IMR-90 (cell line): ENCODE data around the gene TRIO. TPM values are rescaled to one million over a fixed set of nuclear protein-coding genes. Genes with fewer than 3 reads are reported as not detected.
A peak's percentile ranks its signal among the peaks of the same experiment; 100 is the strongest.

ENCODE experiments used
- ATAC-seq: fragments of 200-7000 bp; cut with Tn5 transposase; 2 replicates; pipeline ENCODE4 v1.9.1; 2020; ENCODE audit warnings: low read depth, mild to moderate bottlenecking, moderate library complexity
- BruUV-seq: library from RNA; stranded (reverse); fragments of 400-500 nt; replicated peaks from 2 replicates; lab custom pipeline; 2021; lab: Mats Ljungman, UMichigan
- CTCF ChIA-PET: fragments of 300-600 bp; formaldehyde crosslinking; extraction: SDS; loops from one replicate; lab custom pipeline; 2021; ENCODE audit warnings: antibody characterized with exemption; lab: Yijun Ruan, JAX
- POLR2A ChIA-PET: fragments of 300-600 bp; sonication (Branson Sonifier 250); formaldehyde crosslinking; loops from one replicate; lab custom pipeline; 2022; ENCODE audit warnings: antibody characterized with exemption; ENCODE audit not compliant: unreplicated experiment; lab: Charles Lee
- DNase-seq: peaks from one replicate; pipeline ENCODE4 v3.0.0; 2013
- H2AFZ ChIP-seq: replicated peaks from 2 replicates; pipeline ENCODE3; 2013; ENCODE audit warnings: low read length, mild to moderate bottlenecking; ENCODE audit not compliant: poor library complexity
- H2AK5ac ChIP-seq: 2 replicates; pipeline ENCODE4 v1.6.1; 2013; ENCODE audit warnings: low read depth, low read length, inconsistent platforms
- H2AK9ac ChIP-seq: replicated peaks from 2 replicates; pipeline ENCODE3; 2013; ENCODE audit warnings: mild to moderate bottlenecking, low read depth, low read length, moderate library complexity; ENCODE audit not compliant: poor library complexity
- H2BK120ac ChIP-seq: 2 replicates; pipeline ENCODE4 v1.6.1; 2013; ENCODE audit warnings: low read depth, low read length, inconsistent platforms
- H2BK15ac ChIP-seq: 3 replicates; pipeline ENCODE4 v1.6.1; 2013; ENCODE audit warnings: low read depth, low read length, inconsistent platforms
- H2BK20ac ChIP-seq: 2 replicates; pipeline ENCODE4 v1.6.1; 2013; ENCODE audit warnings: low read depth, mild to moderate bottlenecking, inconsistent platforms, low read length, moderate library complexity
- H2BK5ac ChIP-seq: 2 replicates; pipeline ENCODE4 v1.6.1; 2013; ENCODE audit warnings: mild to moderate bottlenecking, low read depth, low read length, inconsistent platforms; ENCODE audit not compliant: poor library complexity, severe bottlenecking
- H3K14ac ChIP-seq: replicated peaks from 2 replicates; pipeline ENCODE4 v1.6.1; 2013; ENCODE audit warnings: low read depth, low read length, inconsistent platforms
- H3K18ac ChIP-seq: 2 replicates; pipeline ENCODE4 v1.6.1; 2013; ENCODE audit warnings: low read depth, low read length, control low read depth
- H3K23ac ChIP-seq: 2 replicates; pipeline ENCODE4 v1.6.1; 2013; ENCODE audit warnings: low read depth, low read length, inconsistent platforms
- H3K27ac ChIP-seq: 2 replicates; pipeline ENCODE4 v1.5.1; 2013; ENCODE audit warnings: mild to moderate bottlenecking, control low read depth, low read length; ENCODE audit not compliant: insufficient read depth
- H3K27me3 ChIP-seq: 2 replicates; pipeline ENCODE4 v1.6.1; 2013; ENCODE audit warnings: low read length; ENCODE audit not compliant: control insufficient read depth, insufficient read depth
- H3K36me3 ChIP-seq: 2 replicates; pipeline ENCODE4 v1.6.1; 2013; ENCODE audit warnings: low read length, mixed read lengths; ENCODE audit not compliant: control insufficient read depth, insufficient read depth
- H3K4ac ChIP-seq: 2 replicates; pipeline ENCODE4 v1.6.1; 2013; ENCODE audit warnings: low read depth, low read length, inconsistent platforms
- H3K4me1 ChIP-seq: 2 replicates; pipeline ENCODE4 v1.6.1; 2013; ENCODE audit warnings: low read length, mixed read lengths; ENCODE audit not compliant: control insufficient read depth, insufficient read depth
- H3K4me2 ChIP-seq: 2 replicates; pipeline ENCODE4 v1.6.1; 2013; ENCODE audit warnings: low read depth, mild to moderate bottlenecking, control low read depth, low read length, moderate library complexity
- H3K4me3 ChIP-seq: 2 replicates; pipeline ENCODE4 v1.5.1; 2013; ENCODE audit warnings: low read depth, mild to moderate bottlenecking, control low read depth, low read length, moderate library complexity; ENCODE audit not compliant: insufficient read depth
- H3K56ac ChIP-seq: 2 replicates; pipeline ENCODE4 v1.6.1; 2013; ENCODE audit warnings: low read length, inconsistent platforms; ENCODE audit not compliant: insufficient read depth; ENCODE audit errors: extremely low read depth
- H3K79me1 ChIP-seq, 2 experiments: 2 replicates each; pipeline ENCODE4 v1.6.1; 2013; ENCODE audit warnings: low read length in 2 of 2, inconsistent platforms in 1 of 2, low read depth in 1 of 2
- H3K9ac ChIP-seq: 2 replicates; pipeline ENCODE4 v1.6.1; 2013; ENCODE audit warnings: low read depth, low read length, control low read depth
- H3K9me1 ChIP-seq: 2 replicates; pipeline ENCODE4 v1.6.1; 2013; ENCODE audit warnings: low read length, inconsistent platforms; ENCODE audit not compliant: insufficient read depth
- H3K9me3 ChIP-seq: 2 replicates; pipeline ENCODE4 v1.6.1; 2013; ENCODE audit warnings: low read length; ENCODE audit not compliant: control insufficient read depth, insufficient read depth
- H4K20me1 ChIP-seq: 2 replicates; pipeline ENCODE4 v1.6.1; 2013; ENCODE audit warnings: low read length, inconsistent platforms; ENCODE audit not compliant: insufficient read depth
- H4K5ac ChIP-seq: 2 replicates; pipeline ENCODE4 v1.6.1; 2013; ENCODE audit warnings: mild to moderate bottlenecking, low read depth, low read length, control low read depth
- H4K8ac ChIP-seq, 2 experiments: 2 replicates each; pipeline ENCODE4 v1.6.1; 2013; ENCODE audit warnings: low read depth in 2 of 2, low read length in 2 of 2, control low read depth in 1 of 2, inconsistent platforms in 1 of 2
- H4K91ac ChIP-seq: 2 replicates; pipeline ENCODE4 v1.6.1; 2013; ENCODE audit warnings: low read depth, low read length, inconsistent platforms; ENCODE audit not compliant: insufficient read depth
- BHLHE40 ChIP-seq: fragments of 150-350 bp; IDR thresholded peaks from 2 replicates; pipeline ENCODE4 v1.6.1; 2016; ENCODE audit warnings: mild to moderate bottlenecking, low read depth, low read length
- CEBPB ChIP-seq: IDR thresholded peaks from 2 replicates; pipeline ENCODE4 v1.6.1; 2012; ENCODE audit warnings: low read depth, low read length, improper control_type of control experiment
- CHD1 ChIP-seq: IDR thresholded peaks from 2 replicates; pipeline ENCODE4 v1.6.1; 2012; ENCODE audit warnings: low read depth, low read length, improper control_type of control experiment
- FOS ChIP-seq: fragments of 150-350 bp; IDR thresholded peaks from 2 replicates; pipeline ENCODE4 v1.6.1; 2016; ENCODE audit warnings: low read depth, low read length
- MAFK ChIP-seq: IDR thresholded peaks from 2 replicates; pipeline ENCODE4 v1.6.1; 2012; ENCODE audit warnings: low read depth, low read length, improper control_type of control experiment
- MAZ ChIP-seq: IDR thresholded peaks from 2 replicates; pipeline ENCODE4 v1.6.1; 2012; ENCODE audit warnings: low read depth, mild to moderate bottlenecking, low read length, improper control_type of control experiment, moderate library complexity, borderline replicate concordance
- MXI1 ChIP-seq: IDR thresholded peaks from 2 replicates; pipeline ENCODE4 v1.6.1; 2012; ENCODE audit warnings: low read depth, mild to moderate bottlenecking, low read length, moderate library complexity, borderline replicate concordance
- NFE2L2 ChIP-seq: fragments of 150-350 bp; IDR thresholded peaks from 2 replicates; pipeline ENCODE4 v1.6.1; 2016; ENCODE audit warnings: low read depth, mild to moderate bottlenecking, low read length
- POLR2A ChIP-seq: IDR thresholded peaks from 2 replicates; pipeline ENCODE4 v1.6.1; 2012; ENCODE audit warnings: mild to moderate bottlenecking, low read depth, low read length
- RAD21 ChIP-seq: IDR thresholded peaks from 2 replicates; pipeline ENCODE4 v1.6.1; 2012; ENCODE audit warnings: low read length, improper control_type of control experiment
- RCOR1 ChIP-seq: IDR thresholded peaks from 2 replicates; pipeline ENCODE4 v1.6.1; 2012; ENCODE audit warnings: mild to moderate bottlenecking, low read length, improper control_type of control experiment; ENCODE audit not compliant: insufficient replicate concordance
- RFX5 ChIP-seq: IDR thresholded peaks from 2 replicates; pipeline ENCODE4 v1.8.0; 2012; ENCODE audit warnings: low read depth, mild to moderate bottlenecking, low read length, moderate library complexity
- SMC3 ChIP-seq: fragments of 150-350 bp; IDR thresholded peaks from 2 replicates; pipeline ENCODE4 v1.6.1; 2016; ENCODE audit warnings: low read depth, mild to moderate bottlenecking, antibody characterized with exemption, low read length, moderate library complexity
- USF2 ChIP-seq: fragments of 150-350 bp; IDR thresholded peaks from 2 replicates; pipeline ENCODE4 v1.6.1; 2017; ENCODE audit warnings: mild to moderate bottlenecking, antibody characterized with exemption, low read length, low read depth
- whole genome bisulfite sequencing, 2 experiments: methylation state at CpG; one replicate each; pipeline versions ENCODE4 v1.1.5 to v1.1.7; 2013; ENCODE audit warnings: missing lambda C conversion rate in 2 of 2; ENCODE audit not compliant: insufficient read length in 1 of 2; ENCODE audit errors: extremely low coverage in 2 of 2; 5-methylcytosine and 5-hydroxymethylcytosine counted together
- dilution Hi-C: fragments of 300-500 bp; cut with HindIII; formaldehyde crosslinking; loops from one replicate; pipeline ENCODE4 v1.14.3; 2018; ENCODE audit warnings: low sequenced_read_pairs; ENCODE audit not compliant: unreplicated experiment
- in situ Hi-C: fragments of 300-500 bp; cut with MboI; formaldehyde crosslinking; loops from 3 replicates; pipeline ENCODE4 v1.14.3; 2019; ENCODE audit warnings: low sequenced_read_pairs, inconsistent platforms, mixed read lengths
- intact Hi-C: fragments of 100-400 bp; cut with micrococcal nuclease; formaldehyde crosslinking; loops from 2 replicates; pipeline ENCODE4 v1.10.0; 2022
- polyA plus RNA-seq, 3 experiments: library from polyadenylated mRNA; depleted of rRNA; stranded (reverse); fragments of >200 nt; gene quantifications; 2 replicates each; pipeline ENCODE4 v1.2.3, GENCODE V29; 2012; ENCODE audit warnings: low replicate concordance in 1 of 3
- total RNA-seq: library from RNA; depleted of rRNA; stranded (reverse); fragments of >200 nt; gene quantifications from 2 replicates; pipeline ENCODE4 v1.2.3, GENCODE V29; 2012
- TF ChIP-seq, protein P1 (sequence below): fragments of 150-350 bp; IDR thresholded peaks from 2 replicates; pipeline ENCODE4 v1.6.1; 2016; ENCODE audit warnings: low read depth, mild to moderate bottlenecking, low read length, moderate library complexity, borderline replicate concordance
- TF ChIP-seq, protein P2 (sequence below): conservative IDR thresholded peaks from 2 replicates; pipeline ENCODE4 v1.5.1; 2012; ENCODE audit warnings: mild to moderate bottlenecking, low read depth, low read length, improper control_type of control experiment

The TRIO gene
- total and polyA plus RNA-seq, 2 of the 4 experiments (the other 2 are of a cell fraction) = 206 to 522 TPM

- Histone ChIP-seq H2BK15ac (no peak overlapping the region), H3K4me1 (peaks cover 35% of the 10 kb centered on the region)
- CTCF ChIA-PET = no interaction called here
Measured at GRCh38 chr5:14413331-14413750, 270.2 kb downstream of the TRIO start.

More at GRCh38 chr5:14413331-14413750, 270.2 kb downstream of the TRIO start:
- H4K5ac ChIP-seq = no peak overlapping the region
- H3K27me3 ChIP-seq = no peaks in the 10 kb centered on the region
- no peak overlapping the region for H4K91ac ChIP-seq
- H3K9me3 ChIP-seq = no peaks in the 10 kb centered on the region
- H3K9ac ChIP-seq = no peak overlapping the region
- H3K14ac ChIP-seq = no peak overlapping the region
- no peak overlapping the region for H2AK5ac ChIP-seq
- dilution Hi-C loops = no loop called here
- ATAC-seq (no peak), DNase-seq (peak; percentile 63)
- no peak overlapping the region for H4K8ac ChIP-seq
- H4K20me1 ChIP-seq = peaks cover 83% of the 10 kb centered on the region
- H3K4me2 ChIP-seq = no peak overlapping the region
- peaks cover 45 to 87% of the 10 kb centered on the region in 2 experiments for H3K79me1 ChIP-seq
- H3K4me3 ChIP-seq = no peak overlapping the region
- peaks cover 40% of the 10 kb centered on the region for H3K9me1 ChIP-seq
- TF ChIP-seq SMC3 (no peak), FOS (no peak), USF2 (no peak), MAZ (no peak), RAD21 (no peak), RCOR1 (no peak), CEBPB (no peak), BHLHE40 (no peak), MAFK (no peak), RFX5 (no peak), POLR2A (no peak), MXI1 (no peak), CHD1 (no peak), NFE2L2 (no peak)
- TF ChIP-seq, protein P1, sequence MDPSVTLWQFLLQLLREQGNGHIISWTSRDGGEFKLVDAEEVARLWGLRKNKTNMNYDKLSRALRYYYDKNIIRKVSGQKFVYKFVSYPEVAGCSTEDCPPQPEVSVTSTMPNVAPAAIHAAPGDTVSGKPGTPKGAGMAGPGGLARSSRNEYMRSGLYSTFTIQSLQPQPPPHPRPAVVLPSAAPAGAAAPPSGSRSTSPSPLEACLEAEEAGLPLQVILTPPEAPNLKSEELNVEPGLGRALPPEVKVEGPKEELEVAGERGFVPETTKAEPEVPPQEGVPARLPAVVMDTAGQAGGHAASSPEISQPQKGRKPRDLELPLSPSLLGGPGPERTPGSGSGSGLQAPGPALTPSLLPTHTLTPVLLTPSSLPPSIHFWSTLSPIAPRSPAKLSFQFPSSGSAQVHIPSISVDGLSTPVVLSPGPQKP = no peak
- TF ChIP-seq, protein P2, sequence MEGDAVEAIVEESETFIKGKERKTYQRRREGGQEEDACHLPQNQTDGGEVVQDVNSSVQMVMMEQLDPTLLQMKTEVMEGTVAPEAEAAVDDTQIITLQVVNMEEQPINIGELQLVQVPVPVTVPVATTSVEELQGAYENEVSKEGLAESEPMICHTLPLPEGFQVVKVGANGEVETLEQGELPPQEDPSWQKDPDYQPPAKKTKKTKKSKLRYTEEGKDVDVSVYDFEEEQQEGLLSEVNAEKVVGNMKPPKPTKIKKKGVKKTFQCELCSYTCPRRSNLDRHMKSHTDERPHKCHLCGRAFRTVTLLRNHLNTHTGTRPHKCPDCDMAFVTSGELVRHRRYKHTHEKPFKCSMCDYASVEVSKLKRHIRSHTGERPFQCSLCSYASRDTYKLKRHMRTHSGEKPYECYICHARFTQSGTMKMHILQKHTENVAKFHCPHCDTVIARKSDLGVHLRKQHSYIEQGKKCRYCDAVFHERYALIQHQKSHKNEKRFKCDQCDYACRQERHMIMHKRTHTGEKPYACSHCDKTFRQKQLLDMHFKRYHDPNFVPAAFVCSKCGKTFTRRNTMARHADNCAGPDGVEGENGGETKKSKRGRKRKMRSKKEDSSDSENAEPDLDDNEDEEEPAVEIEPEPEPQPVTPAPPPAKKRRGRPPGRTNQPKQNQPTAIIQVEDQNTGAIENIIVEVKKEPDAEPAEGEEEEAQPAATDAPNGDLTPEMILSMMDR = no peak
- no peak overlapping the region for H2BK20ac ChIP-seq
- no peak overlapping the region for H3K56ac ChIP-seq
- no peak overlapping the region for H3K4ac ChIP-seq
- H3K23ac ChIP-seq = no peak overlapping the region
- no TSS peak for BruUV-seq
- POLR2A ChIA-PET = interaction anchor here (0.5 kb wide), 1 partner anchor 26 kb away, joined by 3 read pairs; no protein-coding TSS in a partner anchor
- H2BK120ac ChIP-seq = no peak overlapping the region
- peaks cover 72% of the 10 kb centered on the region for H3K36me3 ChIP-seq
- no peak overlapping the region for H3K18ac ChIP-seq
- H2AFZ ChIP-seq = no peak overlapping the region
- intact Hi-C loops = no loop called here
- in situ Hi-C loops = loop anchor here (25.0 kb wide), 1 partner anchor 599 kb away; no protein-coding TSS in a partner anchor
- H3K27ac ChIP-seq = no peak overlapping the region
- no CpG with 5 or more reads among the region's 7 CpGs for WGBS, 2 experiments
- H2AK9ac ChIP-seq = no peak overlapping the region
- H2BK5ac ChIP-seq = peak overlapping the region; percentile 3
